Fibroblast of pulmonary artery (primary cell): ENCODE data around the gene NINJ2.

Experiments
- DNase-seq: peaks from one replicate; pipeline ENCODE4 v3.0.0-alpha.2; 2010; ENCODE audit warnings: low read depth
- H3K4me3 ChIP-seq: replicated peaks from 2 replicates; pipeline ENCODE4 v1.5.1; 2011; ENCODE audit warnings: low read depth, mild to moderate bottlenecking, control low read depth, low read length, moderate library complexity
- CTCF ChIP-seq: IDR thresholded peaks from 2 replicates; pipeline ENCODE4 v1.5.1; 2011; ENCODE audit warnings: mild to moderate bottlenecking, control low read depth, low read length, inconsistent platforms; ENCODE audit errors: missing control alignments

NINJ2 gene

GRCh38 chr12:573232-573631 is 90.0 kb downstream of the NINJ2 start:
- no peak for TF ChIP-seq CTCF
- H3K4me3 ChIP-seq = no peak overlapping the region
- no peak for DNase-seq

GRCh38 chr12:572532-572899 is 90.7 kb downstream of the NINJ2 start:
- DNase-seq = peak; percentile 10
- no peak for TF ChIP-seq CTCF
- H3K4me3 ChIP-seq = no peak overlapping the region

GRCh38 chr12:571795-572531 is 91.3 kb downstream of the NINJ2 start:
- no peak overlapping the region for H3K4me3 ChIP-seq
- DNase-seq = no peak
- TF ChIP-seq CTCF = no peak

GRCh38 chr12:570921-571794 is 92.1 kb downstream of the NINJ2 start:
- DNase-seq = peak; percentile 85
- peak overlapping the region; percentile 68 for H3K4me3 ChIP-seq
- TF ChIP-seq CTCF = no peak

GRCh38 chr12:570435-570920 is 92.8 kb downstream of the NINJ2 start:
- H3K4me3 ChIP-seq = peak overlapping the region; percentile 68
- DNase-seq = peak; percentile 86
- no peak for TF ChIP-seq CTCF

- peak; percentile 85 for DNase-seq
- peak overlapping the region; percentile 68 for H3K4me3 ChIP-seq
- TF ChIP-seq CTCF = peak; percentile 64
Measured at GRCh38 chr12:569803-570434, 93.3 kb downstream of the NINJ2 start.
